ENCODE results near the gene PDE6B. TPM values are rescaled to one million over a fixed set of nuclear protein-coding genes. Genes with fewer than 3 reads are reported as not detected.

Gene PDE6B
- total and polyA plus RNA-seq, 2 of the 13 experiments (the other 11 are each of a cell fraction or from before 2014, with no cell fraction given): 0.38 to 0.40 TPM

GRCh38 chr4:602559-602942, 22.8 kb upstream of the PDE6B start (continued):
- TF ChIP-seq, protein P1, sequence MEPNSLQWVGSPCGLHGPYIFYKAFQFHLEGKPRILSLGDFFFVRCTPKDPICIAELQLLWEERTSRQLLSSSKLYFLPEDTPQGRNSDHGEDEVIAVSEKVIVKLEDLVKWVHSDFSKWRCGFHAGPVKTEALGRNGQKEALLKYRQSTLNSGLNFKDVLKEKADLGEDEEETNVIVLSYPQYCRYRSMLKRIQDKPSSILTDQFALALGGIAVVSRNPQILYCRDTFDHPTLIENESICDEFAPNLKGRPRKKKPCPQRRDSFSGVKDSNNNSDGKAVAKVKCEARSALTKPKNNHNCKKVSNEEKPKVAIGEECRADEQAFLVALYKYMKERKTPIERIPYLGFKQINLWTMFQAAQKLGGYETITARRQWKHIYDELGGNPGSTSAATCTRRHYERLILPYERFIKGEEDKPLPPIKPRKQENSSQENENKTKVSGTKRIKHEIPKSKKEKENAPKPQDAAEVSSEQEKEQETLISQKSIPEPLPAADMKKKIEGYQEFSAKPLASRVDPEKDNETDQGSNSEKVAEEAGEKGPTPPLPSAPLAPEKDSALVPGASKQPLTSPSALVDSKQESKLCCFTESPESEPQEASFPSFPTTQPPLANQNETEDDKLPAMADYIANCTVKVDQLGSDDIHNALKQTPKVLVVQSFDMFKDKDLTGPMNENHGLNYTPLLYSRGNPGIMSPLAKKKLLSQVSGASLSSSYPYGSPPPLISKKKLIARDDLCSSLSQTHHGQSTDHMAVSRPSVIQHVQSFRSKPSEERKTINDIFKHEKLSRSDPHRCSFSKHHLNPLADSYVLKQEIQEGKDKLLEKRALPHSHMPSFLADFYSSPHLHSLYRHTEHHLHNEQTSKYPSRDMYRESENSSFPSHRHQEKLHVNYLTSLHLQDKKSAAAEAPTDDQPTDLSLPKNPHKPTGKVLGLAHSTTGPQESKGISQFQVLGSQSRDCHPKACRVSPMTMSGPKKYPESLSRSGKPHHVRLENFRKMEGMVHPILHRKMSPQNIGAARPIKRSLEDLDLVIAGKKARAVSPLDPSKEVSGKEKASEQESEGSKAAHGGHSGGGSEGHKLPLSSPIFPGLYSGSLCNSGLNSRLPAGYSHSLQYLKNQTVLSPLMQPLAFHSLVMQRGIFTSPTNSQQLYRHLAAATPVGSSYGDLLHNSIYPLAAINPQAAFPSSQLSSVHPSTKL (CRISPR knock-in tag; IDR thresholded peaks at IDR 0.05): 0 out of 2 replicates have a peak, but pooled peaks have one; percentile 7
- TF ChIP-seq SIX1 (CRISPR knock-in tag; IDR thresholded peaks at IDR 0.05; ENCODE audit: borderline replicate concordance): no peak
- TF ChIP-seq HDAC2 (CRISPR knock-in tag; IDR thresholded peaks at IDR 0.05): no peak
- no peak for TF ChIP-seq PRDM4 (CRISPR knock-in tag; IDR thresholded peaks at IDR 0.05; ENCODE audit: borderline replicate concordance)
- no peak for TF ChIP-seq TBX2 (CRISPR knock-in tag; IDR thresholded peaks at IDR 0.05; ENCODE audit: borderline replicate concordance)
- no peak for TF ChIP-seq ATF7 (IDR thresholded peaks at IDR 0.05)
- TF ChIP-seq ATF7 (CRISPR knock-in tag; IDR thresholded peaks at IDR 0.05): no peak
- TF ChIP-seq TAF1 (CRISPR knock-in tag; IDR thresholded peaks at IDR 0.05): no peak
- TF ChIP-seq, protein P2, sequence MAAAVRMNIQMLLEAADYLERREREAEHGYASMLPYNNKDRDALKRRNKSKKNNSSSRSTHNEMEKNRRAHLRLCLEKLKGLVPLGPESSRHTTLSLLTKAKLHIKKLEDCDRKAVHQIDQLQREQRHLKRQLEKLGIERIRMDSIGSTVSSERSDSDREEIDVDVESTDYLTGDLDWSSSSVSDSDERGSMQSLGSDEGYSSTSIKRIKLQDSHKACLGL (CRISPR knock-in tag; IDR thresholded peaks at IDR 0.05): no peak
- TF ChIP-seq KLF11 (CRISPR knock-in tag; IDR thresholded peaks at IDR 0.05): no peak
- TF ChIP-seq, protein P3, sequence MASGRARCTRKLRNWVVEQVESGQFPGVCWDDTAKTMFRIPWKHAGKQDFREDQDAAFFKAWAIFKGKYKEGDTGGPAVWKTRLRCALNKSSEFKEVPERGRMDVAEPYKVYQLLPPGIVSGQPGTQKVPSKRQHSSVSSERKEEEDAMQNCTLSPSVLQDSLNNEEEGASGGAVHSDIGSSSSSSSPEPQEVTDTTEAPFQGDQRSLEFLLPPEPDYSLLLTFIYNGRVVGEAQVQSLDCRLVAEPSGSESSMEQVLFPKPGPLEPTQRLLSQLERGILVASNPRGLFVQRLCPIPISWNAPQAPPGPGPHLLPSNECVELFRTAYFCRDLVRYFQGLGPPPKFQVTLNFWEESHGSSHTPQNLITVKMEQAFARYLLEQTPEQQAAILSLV (CRISPR knock-in tag; IDR thresholded peaks at IDR 0.05; ENCODE audit: borderline replicate concordance): no peak
- TF ChIP-seq SMAD3 (CRISPR knock-in tag; IDR thresholded peaks at IDR 0.05): no peak
- TF ChIP-seq CSRNP2 (CRISPR knock-in tag; conservative IDR thresholded peaks at IDR 0.05; ENCODE audit: low read depth): no peak
- TF ChIP-seq EZH2 (conservative IDR thresholded peaks at IDR 0.05; ENCODE audit: low read depth, low read length): no peak
- TF ChIP-seq AGO1 (IDR thresholded peaks at IDR 0.05; ENCODE audit: low read depth, low read length, poor library complexity, severe bottlenecking): no peak
- no peak for TF ChIP-seq RCOR2 (CRISPR knock-in tag; IDR thresholded peaks at IDR 0.05)
- no peak for TF ChIP-seq ZNF143 (CRISPR knock-in tag; IDR thresholded peaks at IDR 0.05)
- no peak for TF ChIP-seq STAT5B (CRISPR knock-in tag; IDR thresholded peaks at IDR 0.05)
- TF ChIP-seq SMAD1 (CRISPR knock-in tag; IDR thresholded peaks at IDR 0.05; ENCODE audit: borderline replicate concordance, low read depth): no peak
- no peak for TF ChIP-seq RFX1 (IDR thresholded peaks at IDR 0.05)
- no peak for TF ChIP-seq ZNF33A (CRISPR knock-in tag; IDR thresholded peaks at IDR 0.05; ENCODE audit: borderline replicate concordance)
- TF ChIP-seq CBX5 (CRISPR knock-in tag; IDR thresholded peaks at IDR 0.05; ENCODE audit: borderline replicate concordance): 0 out of 2 replicates have a peak, but pooled peaks have one; percentile 12
- TF ChIP-seq ARID2 (CRISPR knock-in tag; IDR thresholded peaks at IDR 0.05; ENCODE audit: borderline replicate concordance): no peak
